Stimulated activated effector memory CD8-positive, alpha-beta T cell treated with anti-CD3 and anti-CD28 coated beads, Interleukin-12 subunit alpha, Interleukin-12 subunit beta, amount 100 ng/mL, for 72 hours (primary cell): ENCODE results near the gene POLR3C.
"Not testable (repeated sequence)": the region's sequence is repeated elsewhere in the genome, so short reads cannot be mapped to it uniquely, and the experiment has no call there.

Experiments
- ATAC-seq: fragments of 150-1000 bp; cut with Tn5 transposase; 2 replicates; pipeline ENCODE4 v1.10.0; 2021
- DNase-seq, 2 donors: peaks; one replicate each; pipeline ENCODE4 v3.0.0; 2021 to 2022; ENCODE audit warnings: low spot score in 2 of 2
- H3K27ac Mint-ChIP-seq: one replicate; pipeline ENCODE4 v1.8.0; 2022; ENCODE audit warnings: mild to moderate bottlenecking, mixed read lengths
- H3K36me3 Mint-ChIP-seq: one replicate; pipeline ENCODE4 v1.8.0; 2022; ENCODE audit warnings: mild to moderate bottlenecking, mixed read lengths
- H3K4me1 Mint-ChIP-seq: one replicate; pipeline ENCODE4 v1.8.0; 2022; ENCODE audit warnings: mixed read lengths
- H3K4me3 Mint-ChIP-seq: one replicate; pipeline ENCODE4 v1.8.0; 2022; ENCODE audit warnings: mild to moderate bottlenecking, mixed read lengths
- H3K9me3 Mint-ChIP-seq: one replicate; pipeline ENCODE4 v1.8.0; 2022; ENCODE audit warnings: mixed read lengths

Gene POLR3C

GRCh38 chr1:145823565-145824498 lies at the start of gene POLR3C, which contains the start of gene RNF115:
POLR3C (plus strand) TSS chr1:145824200; CDS start chr1:145825777, 1,577 bp downstream.
RNF115 (minus strand) TSS chr1:145824095; CDS start chr1:145823873, 222 bp downstream.
- peak within 1 kb of the TSS; percentile 97 for H3K4me3 Mint-ChIP-seq
- H3K4me1 Mint-ChIP-seq, result peaks cover 31% of the 10 kb centered on the region
- peak within 1 kb of the TSS; percentile 97 for H3K27ac Mint-ChIP-seq
- peak; percentile 63 to 90 for DNase-seq
- peaks cover 14% of the 10 kb centered on the region for H3K36me3 Mint-ChIP-seq
- no peaks in the 10 kb centered on the region for H3K9me3 Mint-ChIP-seq
- peak; percentile 84 for ATAC-seq

GRCh38 chr1:145777357-145778145 lies 46.4 kb upstream of the POLR3C start:
- Mint-ChIP-seq H3K4me1 (peaks cover 22% of the 10 kb centered on the region), H3K9me3 (no peaks in the 10 kb centered on the region), H3K36me3 (peaks cover 45% of the 10 kb centered on the region), H3K27ac (no peak overlapping the region), H3K4me3 (no peak overlapping the region)
- DNase-seq (no peak), ATAC-seq (no peak)

- H3K27ac Mint-ChIP-seq, result no peak overlapping the region
- DNase-seq (no peak), ATAC-seq (no peak)
- H3K36me3 Mint-ChIP-seq, result peaks cover 49% of the 10 kb centered on the region
- H3K4me3 Mint-ChIP-seq, result no peak overlapping the region
- H3K4me1 Mint-ChIP-seq, result peaks cover 20% of the 10 kb centered on the region
- H3K9me3 Mint-ChIP-seq, result no peaks in the 10 kb centered on the region
Observed at GRCh38 chr1:145778146-145778540, 45.9 kb upstream of the POLR3C start.

GRCh38 chr1:145782272-145783099 lies 41.5 kb upstream of the POLR3C start:
- no peak overlapping the region for H3K4me3 Mint-ChIP-seq
- H3K36me3 Mint-ChIP-seq, result peaks cover 72% of the 10 kb centered on the region
- no peaks in the 10 kb centered on the region for H3K9me3 Mint-ChIP-seq
- peak overlapping the region; percentile 87 for H3K27ac Mint-ChIP-seq
- ATAC-seq (peak; percentile 81), DNase-seq (no peak)
- peaks cover 26% of the 10 kb centered on the region for H3K4me1 Mint-ChIP-seq

GRCh38 chr1:145784409-145784808 lies 39.6 kb upstream of the POLR3C start:
- Mint-ChIP-seq H3K4me3 (no peak overlapping the region), H3K36me3 (peaks cover 82% of the 10 kb centered on the region), H3K27ac (no peak overlapping the region), H3K4me1 (peaks cover 26% of the 10 kb centered on the region), H3K9me3 (no peaks in the 10 kb centered on the region)
- ATAC-seq, result no peak
- no peak for DNase-seq

- DNase-seq (no peak), ATAC-seq (peak; percentile 49)
- Mint-ChIP-seq H3K4me3 (peak overlapping the region; percentile 14), H3K36me3 (peaks cover 71% of the 10 kb centered on the region), H3K4me1 (peaks cover 26% of the 10 kb centered on the region), H3K27ac (peak overlapping the region; percentile 65), H3K9me3 (no peaks in the 10 kb centered on the region)
Observed at GRCh38 chr1:145785547-145785946, 38.5 kb upstream of the POLR3C start.

- Mint-ChIP-seq H3K36me3 (peaks cover 67% of the 10 kb centered on the region), H3K9me3 (no peaks in the 10 kb centered on the region), H3K4me1 (peaks cover 26% of the 10 kb centered on the region), H3K4me3 (peak overlapping the region; percentile 14), H3K27ac (peak overlapping the region; percentile 65)
- no peak for DNase-seq
- peak; percentile 85 for ATAC-seq
Observed at GRCh38 chr1:145786271-145786670, 37.7 kb upstream of the POLR3C start.

GRCh38 chr1:145788580-145788979 lies 35.4 kb upstream of the POLR3C start:
- H3K4me1 Mint-ChIP-seq, result peaks cover 31% of the 10 kb centered on the region
- H3K27ac Mint-ChIP-seq, result no peak overlapping the region
- H3K4me3 Mint-ChIP-seq, result no peak overlapping the region
- DNase-seq, result no peak
- no peak for ATAC-seq
- peaks cover 63% of the 10 kb centered on the region for H3K36me3 Mint-ChIP-seq
- no peaks in the 10 kb centered on the region for H3K9me3 Mint-ChIP-seq

- not testable (repeated sequence) for H3K27ac Mint-ChIP-seq, ATAC-seq, H3K4me3 Mint-ChIP-seq, DNase-seq, H3K9me3 Mint-ChIP-seq
- Mint-ChIP-seq H3K36me3 (peaks cover 62% of the 10 kb centered on the region), H3K4me1 (peaks cover 20% of the 10 kb centered on the region)
Observed at GRCh38 chr1:145791860-145792259, 32.1 kb upstream of the POLR3C start.

- no peak overlapping the region for H3K27ac Mint-ChIP-seq
- ATAC-seq (no peak), DNase-seq (no peak)
- H3K4me3 Mint-ChIP-seq, result no peak overlapping the region
- peaks cover 13% of the 10 kb centered on the region for H3K9me3 Mint-ChIP-seq
- peaks cover 55% of the 10 kb centered on the region for H3K36me3 Mint-ChIP-seq
- H3K4me1 Mint-ChIP-seq, result peaks cover 24% of the 10 kb centered on the region
Observed at GRCh38 chr1:145792484-145792883, 31.5 kb upstream of the POLR3C start.

GRCh38 chr1:145795257-145795881 lies 28.6 kb upstream of the POLR3C start:
- ATAC-seq (no peak), DNase-seq (no peak)
- no peak overlapping the region for H3K27ac Mint-ChIP-seq
- peaks cover 17% of the 10 kb centered on the region for H3K9me3 Mint-ChIP-seq
- H3K4me3 Mint-ChIP-seq, result no peak overlapping the region
- H3K4me1 Mint-ChIP-seq, result peaks cover 34% of the 10 kb centered on the region
- peaks cover 46% of the 10 kb centered on the region for H3K36me3 Mint-ChIP-seq

GRCh38 chr1:145796753-145797152 lies 27.2 kb upstream of the POLR3C start:
- H3K36me3 Mint-ChIP-seq, result peaks cover 46% of the 10 kb centered on the region
- peaks cover 17% of the 10 kb centered on the region for H3K9me3 Mint-ChIP-seq
- ATAC-seq (no peak), DNase-seq (no peak)
- H3K4me1 Mint-ChIP-seq, result peaks cover 42% of the 10 kb centered on the region
- H3K4me3 Mint-ChIP-seq, result no peak overlapping the region
- H3K27ac Mint-ChIP-seq, result no peak overlapping the region

- ATAC-seq (no peak), DNase-seq (no peak)
- H3K9me3 Mint-ChIP-seq, result peaks cover 17% of the 10 kb centered on the region
- H3K4me1 Mint-ChIP-seq, result peaks cover 48% of the 10 kb centered on the region
- H3K36me3 Mint-ChIP-seq, result peaks cover 20% of the 10 kb centered on the region
- H3K27ac Mint-ChIP-seq, result no peak overlapping the region
- no peak overlapping the region for H3K4me3 Mint-ChIP-seq
Observed at GRCh38 chr1:145799806-145800205, 24.2 kb upstream of the POLR3C start.

- Mint-ChIP-seq H3K9me3 (no peaks in the 10 kb centered on the region), H3K36me3 (peaks cover 5% of the 10 kb centered on the region), H3K4me3 (no peak overlapping the region), H3K4me1 (peaks cover 54% of the 10 kb centered on the region), H3K27ac (no peak overlapping the region)
- DNase-seq (no peak), ATAC-seq (no peak)
Observed at GRCh38 chr1:145804235-145805045, 19.6 kb upstream of the POLR3C start.
